Activated T-helper 1 cell treated with anti-CD3 and anti-CD28 coated beads, Interleukin-2, amount 50 U/mL, for 16 hours (primary cell): Measurements from ENCODE around the gene CDH4.

Experiments
- DNase-seq, 2 donors: peaks; one replicate each; pipeline ENCODE4 v3.0.0-alpha.2; 2020; ENCODE audit warnings: low read depth in 1 of 2, low spot score in 1 of 2

The CDH4 gene

DNA sequence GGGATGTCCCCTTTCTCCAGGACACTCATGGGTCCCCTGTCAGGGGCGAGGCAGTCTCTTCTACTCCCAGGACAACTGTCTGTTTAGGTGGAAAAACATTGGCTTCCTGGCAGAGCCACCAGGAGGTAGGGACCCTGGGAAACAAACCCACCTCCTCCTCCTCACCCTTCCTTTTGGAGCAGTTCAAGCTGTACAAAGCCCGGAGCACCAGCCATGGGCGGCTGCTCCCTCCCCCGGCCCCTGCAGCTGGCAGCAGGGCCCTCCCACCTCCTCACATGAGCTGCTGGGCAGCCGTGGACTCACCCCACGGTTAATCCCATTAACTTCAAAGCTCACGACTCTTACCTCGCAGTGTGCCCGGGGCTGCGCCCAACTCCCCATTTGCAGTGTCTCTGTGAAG is 48.6 kb downstream of the CDH4 start:
- DNase-seq, result no peak

DNA sequence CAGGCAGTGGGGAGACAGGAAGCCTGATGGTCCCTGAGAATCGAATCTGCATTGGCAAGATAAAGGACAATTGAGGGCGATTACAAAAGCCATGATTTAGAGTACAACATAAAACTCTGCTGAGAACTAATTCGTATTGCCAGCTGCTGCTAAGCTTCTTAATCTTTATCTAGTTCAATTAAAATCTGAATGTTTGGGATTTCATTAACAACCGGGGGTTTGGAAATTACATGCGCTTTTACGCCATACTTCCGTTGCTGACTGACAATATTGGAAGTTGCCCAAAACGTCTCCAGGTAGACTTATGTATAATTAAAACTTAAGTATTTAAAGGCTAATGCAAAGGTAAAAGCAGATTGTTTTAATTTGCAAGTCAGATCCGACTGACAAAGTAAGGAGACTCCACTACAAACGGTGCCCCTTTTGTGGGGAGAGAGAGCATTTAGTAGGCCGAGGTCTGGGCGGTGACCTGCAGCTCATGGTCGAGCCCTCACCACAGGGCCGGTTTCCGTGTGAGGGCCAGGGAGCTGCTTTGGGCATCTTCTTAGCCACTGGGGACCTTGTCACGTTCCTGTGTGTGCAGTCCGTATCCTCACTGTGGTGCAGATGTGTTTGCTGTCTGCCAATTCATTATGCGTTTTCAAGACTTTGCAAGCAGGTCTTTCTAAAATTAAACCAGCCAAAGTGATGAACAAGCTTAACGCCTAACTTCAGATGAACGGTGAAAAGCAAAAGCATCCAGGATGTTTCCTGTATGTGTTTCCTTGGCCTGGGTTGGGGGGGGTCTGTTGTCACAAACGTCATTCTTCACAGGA is 49.9 kb downstream of the CDH4 start:
- no peak for DNase-seq

- no peak for DNase-seq
Observed at GRCh38 chr20:61303217-61303616, 51.2 kb downstream of the CDH4 start.

DNA sequence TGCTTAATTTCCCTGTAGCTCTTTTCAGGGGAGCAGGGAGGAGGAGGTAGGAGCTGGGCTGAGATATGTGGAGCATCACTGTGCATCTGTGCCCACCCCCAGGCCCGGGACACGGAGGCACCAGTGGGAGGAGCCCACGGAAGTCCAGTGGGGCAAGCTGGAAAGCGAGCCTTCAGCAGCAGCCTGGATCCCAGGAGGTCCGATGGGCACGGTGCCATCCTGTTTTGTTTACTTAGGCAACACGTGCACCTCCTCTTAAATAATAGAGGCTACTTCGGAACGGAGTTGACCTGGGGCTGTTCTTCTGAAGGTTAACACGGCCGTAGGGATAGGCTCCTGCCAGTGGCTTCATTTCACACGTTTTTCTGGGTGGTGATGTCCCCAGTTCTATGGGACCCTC is 51.6 kb downstream of the CDH4 start:
- no peak for DNase-seq

GRCh38 chr20:61304750-61305149 is 52.7 kb downstream of the CDH4 start:
- DNase-seq, result no peak

- no peak for DNase-seq
Observed at GRCh38 chr20:61306937-61307475, 54.9 kb downstream of the CDH4 start.

GRCh38 chr20:61307686-61308476 is 55.8 kb downstream of the CDH4 start:
- no peak for DNase-seq

DNA sequence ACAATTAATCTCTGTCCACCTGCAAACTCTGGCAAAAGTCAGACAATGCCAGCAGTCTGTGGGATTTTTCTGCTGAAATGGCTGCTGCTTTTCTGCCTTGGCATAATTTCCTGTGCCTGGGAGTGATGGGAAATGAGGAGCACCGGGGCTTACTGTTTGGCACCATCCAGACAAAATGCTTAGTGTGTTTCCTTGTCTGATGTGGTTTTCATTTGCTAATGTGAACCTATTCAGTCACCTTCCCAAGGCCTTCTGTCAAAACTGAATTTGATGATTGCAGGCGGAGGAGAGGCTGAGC is 56.4 kb downstream of the CDH4 start:
- DNase-seq, result no peak

GRCh38 chr20:61310954-61311353 is 58.9 kb downstream of the CDH4 start:
- no peak for DNase-seq

DNA sequence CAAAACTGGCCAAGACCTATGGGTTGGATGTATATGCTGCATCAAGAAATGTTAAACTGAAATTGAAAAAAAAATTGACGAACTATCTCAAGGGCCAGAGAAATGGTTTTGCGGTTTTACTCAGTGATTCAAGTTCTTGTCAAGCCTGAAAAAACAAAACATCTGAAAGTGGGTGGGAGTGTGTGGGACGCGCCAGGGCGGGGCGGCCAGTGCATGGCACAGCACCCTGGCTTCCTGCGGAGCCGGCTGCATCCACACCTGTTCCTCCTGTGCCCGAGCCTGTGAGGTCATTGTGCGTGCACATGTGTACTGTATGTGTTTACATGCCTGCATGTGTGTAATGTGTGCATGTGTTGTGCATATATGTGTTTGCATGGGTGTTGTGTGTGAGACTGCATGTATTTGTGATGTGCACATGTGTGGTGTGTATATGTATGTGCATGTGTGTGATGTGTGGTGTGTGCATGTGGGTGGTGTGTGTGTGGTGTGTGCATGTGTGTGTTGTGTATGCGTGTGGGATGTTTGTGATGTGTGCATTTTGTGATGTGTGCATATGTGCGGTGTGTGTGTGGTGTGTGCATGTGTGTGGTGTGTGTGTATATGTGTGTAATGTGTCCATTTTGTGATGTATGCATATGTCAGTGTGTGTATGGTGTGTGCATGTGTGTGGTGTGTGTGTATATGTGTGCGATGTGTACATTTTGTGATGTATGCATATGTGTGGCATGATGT is 59.8 kb downstream of the CDH4 start:
- DNase-seq, result no peak

GRCh38 chr20:61312925-61313324 is 60.9 kb downstream of the CDH4 start:
- no peak for DNase-seq

DNA sequence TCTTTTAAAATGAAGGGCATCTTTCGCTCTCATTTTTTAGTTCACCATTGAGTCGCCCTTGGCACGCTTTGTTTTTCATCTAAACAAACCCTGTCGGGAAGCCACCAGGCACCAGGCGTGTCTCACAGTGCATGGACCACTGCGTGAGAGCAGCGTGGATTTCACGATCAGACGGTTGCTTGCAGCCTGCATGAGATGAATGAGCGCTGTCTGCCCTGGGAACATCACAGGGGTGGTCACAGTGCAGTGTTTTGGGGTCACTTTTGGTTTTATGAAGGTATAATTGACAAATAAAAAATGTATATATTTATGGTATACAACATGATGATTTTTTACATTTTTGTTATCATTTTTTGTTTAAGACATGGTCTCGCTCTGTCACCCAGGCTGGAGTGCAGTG is 61.3 kb downstream of the CDH4 start:
- no peak for DNase-seq

DNA sequence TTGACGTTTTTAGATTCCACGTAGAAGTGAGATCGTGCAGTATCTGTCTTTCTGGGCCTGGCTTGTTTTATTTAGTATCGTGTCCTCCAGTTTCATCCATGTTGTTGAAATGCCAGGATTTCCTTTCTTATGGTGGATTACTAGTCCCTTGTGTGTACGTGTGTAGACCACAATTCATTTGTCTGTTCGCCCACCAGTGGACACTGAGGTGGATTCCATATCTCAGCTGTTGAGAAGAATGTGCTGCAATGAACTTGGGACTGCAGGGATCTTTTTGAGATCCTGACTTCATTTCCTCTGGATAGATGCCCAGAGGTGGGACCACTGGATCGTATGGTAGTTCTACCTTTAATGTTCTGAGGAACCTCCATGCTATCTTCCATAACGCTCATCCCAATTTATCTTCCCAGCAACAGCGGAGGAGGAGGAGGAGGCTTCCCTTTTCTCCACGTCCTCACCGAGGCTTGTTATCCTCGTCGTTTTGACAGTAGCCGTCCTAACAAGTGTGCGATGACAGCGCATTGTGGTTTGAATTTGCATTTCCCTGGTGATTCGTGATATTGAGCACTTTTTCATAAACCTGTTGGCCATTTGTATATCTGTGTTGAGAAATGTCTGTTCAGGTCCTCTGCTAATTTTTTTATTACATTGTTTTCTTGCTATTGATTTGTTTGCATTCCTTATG is 62.4 kb downstream of the CDH4 start:
- DNase-seq, result no peak

GRCh38 chr20:61315319-61315718 is 63.3 kb downstream of the CDH4 start:
- no peak for DNase-seq

GRCh38 chr20:61316346-61316745 is 64.3 kb downstream of the CDH4 start:
- no peak for DNase-seq

DNA sequence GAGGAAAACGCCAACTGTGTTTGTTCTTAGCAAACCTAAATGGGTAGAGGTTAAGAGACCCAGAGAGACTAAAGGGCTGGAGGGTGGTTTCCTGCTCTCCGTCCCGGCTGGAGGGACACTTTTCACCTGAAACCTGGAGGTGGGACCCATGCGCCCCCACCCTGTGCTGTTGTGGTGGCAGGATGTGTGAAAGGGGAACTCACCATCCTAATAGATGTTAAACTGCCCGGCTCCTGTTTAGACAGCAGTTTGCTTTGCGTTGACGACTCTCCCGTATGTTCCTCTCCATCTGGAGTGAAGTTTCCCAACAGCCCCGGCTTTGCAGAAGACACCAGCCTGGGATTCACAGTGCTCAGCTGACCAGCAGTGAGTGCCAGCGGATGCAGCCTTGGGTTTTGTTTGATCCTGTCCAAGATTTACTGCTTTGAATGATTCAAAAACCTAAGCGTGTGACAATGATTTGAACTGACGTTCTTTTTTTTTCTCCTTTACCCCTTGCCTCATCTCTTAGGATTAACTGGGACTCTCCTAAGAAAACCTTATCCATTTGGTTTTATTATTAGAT is 66.0 kb downstream of the CDH4 start:
- DNase-seq, result no peak

DNA sequence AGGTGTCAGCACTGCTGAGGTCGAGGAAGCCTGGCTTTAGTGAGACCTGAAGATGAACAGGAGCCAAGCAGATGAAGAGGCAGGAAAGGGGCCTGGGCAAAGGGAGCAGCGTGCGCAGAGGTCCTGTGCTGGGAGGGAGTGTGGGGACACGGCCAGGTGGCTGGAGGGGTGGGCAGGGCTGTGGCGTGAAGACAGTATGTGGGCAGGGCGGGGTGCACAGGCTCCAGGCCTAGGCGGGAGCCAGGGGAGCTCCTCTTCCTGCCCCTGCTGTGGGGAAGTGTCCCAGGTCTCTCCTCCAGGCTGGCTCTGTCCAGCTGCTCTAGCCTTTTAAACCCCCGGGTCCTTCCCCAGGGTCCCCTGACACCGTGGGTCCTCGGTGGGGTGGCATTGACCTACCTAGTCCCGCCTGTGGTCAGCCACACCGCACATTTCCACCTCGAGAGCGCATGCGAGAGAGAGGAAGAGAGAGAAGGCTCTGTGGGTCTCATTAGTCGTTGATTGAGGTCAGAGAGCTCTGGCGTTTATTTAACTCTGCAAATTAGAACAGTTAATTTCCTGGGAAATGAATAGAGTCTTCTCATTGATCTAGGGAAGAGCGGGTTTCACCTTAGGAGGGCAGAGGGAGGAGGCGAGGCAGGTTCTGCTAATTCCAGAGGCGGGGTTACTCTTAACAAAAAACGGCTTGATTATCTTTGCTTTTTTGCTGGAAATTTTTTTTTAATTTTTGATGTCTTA is 68.8 kb downstream of the CDH4 start:
- DNase-seq, result no peak

DNA sequence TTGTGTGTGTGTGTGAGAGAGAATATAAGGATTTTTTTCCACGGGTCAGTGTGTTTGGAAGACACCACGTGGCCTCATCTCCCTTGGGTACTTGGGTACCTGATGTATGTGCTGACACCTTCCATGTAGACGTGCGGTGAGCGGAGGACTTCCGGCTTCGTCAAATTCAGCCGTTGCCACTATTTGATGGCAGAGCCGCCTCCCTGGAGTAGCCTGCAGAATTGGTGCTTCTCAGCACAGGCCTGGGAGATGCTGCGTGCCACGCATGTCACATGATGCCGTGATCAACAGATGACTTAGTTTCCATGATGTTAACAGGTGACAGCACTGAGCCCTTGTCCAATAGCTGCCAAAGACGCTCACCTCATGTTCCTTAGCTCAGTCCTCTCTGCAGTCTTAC is 69.4 kb downstream of the CDH4 start:
- DNase-seq, result no peak

DNA sequence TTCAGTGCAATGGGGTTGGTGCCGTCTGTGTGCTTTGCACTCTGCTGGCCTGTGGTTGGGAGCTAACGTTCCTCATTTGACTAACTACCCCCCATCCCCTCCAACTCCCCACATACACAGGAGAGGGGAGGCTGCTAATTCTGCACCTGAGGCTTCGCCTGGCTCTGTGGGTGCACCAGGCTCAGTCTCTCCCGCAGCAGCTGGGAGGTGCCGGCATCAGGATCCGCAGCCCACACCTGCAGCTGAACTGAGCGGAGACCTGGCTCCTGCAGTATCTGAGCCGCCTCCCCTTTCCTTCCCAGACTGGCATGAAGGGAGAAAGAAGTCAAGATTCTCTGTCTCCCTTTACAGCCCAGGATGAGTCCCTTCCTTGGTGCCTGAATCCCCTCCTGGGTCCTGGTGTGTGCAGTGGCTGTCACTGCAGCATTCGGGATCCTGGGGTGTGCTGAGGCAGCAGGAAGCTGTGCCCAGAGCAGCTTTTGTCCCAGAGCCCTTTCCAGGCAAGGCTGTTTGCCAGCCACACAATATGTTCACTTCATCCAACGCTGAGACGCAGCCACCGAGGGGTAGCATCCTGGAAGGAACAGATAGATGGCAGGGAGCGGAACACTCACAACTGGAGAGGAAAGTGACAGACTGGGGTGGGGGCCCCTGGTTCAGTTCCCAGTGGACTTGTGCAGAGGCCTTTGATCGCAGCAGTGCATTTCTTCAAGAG is 70.2 kb downstream of the CDH4 start:
- no peak for DNase-seq

DNA sequence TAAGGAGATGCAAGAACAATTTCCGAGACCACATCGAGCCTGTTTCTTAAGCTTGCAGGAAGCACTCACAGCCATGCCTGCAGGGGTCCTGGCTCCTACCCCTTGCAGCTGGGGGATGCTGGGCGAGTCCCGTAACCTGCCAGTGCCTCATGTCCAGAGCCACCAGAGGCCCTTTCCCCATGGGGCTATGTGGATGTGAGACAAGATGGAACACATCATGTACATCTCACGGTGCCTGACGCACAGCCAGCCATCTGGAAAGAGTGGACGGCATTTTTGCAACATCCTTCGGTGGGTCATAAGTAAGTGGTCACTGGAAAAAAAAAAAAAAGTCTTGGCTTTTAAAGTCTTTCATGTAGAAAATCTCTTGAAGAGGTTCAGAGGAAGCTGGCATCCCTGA is 72.8 kb downstream of the CDH4 start:
- no peak for DNase-seq
